Measurements from ENCODE around the gene COPG1. TPM values are rescaled to one million over a fixed set of nuclear protein-coding genes. Genes with fewer than 3 reads are reported as not detected.

The COPG1 gene
- total RNA-seq, 1 donor from 2014 or later: 267 TPM

DNA sequence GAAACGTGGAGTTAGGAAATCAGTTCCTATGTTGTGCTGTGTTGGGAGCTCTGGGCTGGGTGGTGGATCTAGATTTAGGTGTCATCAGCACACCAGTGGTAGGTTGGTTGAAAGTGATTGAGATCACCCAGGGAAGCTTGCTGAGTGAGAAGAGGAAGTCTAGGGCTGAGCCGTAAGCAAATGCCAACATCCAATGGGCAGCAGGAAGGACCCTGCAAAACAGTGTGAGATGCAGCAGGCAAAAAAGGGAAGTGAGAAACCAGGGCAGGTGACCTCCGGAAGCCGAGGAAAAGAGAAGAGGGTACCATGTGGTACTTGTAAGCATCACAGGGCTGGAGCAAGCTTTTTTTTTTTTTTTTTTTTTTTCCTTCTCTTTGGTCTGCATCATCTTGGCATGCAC, 15.9 kb upstream of the COPG1 start:
- H3K27ac ChIP-seq (ENCODE audit: low read depth, low read length): no peak overlapping the region
- no peak overlapping the region for H3K4me3 ChIP-seq (ENCODE audit: insufficient read depth, low read depth, low read length)
- Mint-ChIP-seq H3K4me3 (ENCODE audit: unreplicated experiment) (no peak overlapping the region), H3K4me1 (ENCODE audit: low read depth, unreplicated experiment) (peaks cover 15% of the 10 kb centered on the region), H3K27ac (ENCODE audit: unreplicated experiment) (no peak overlapping the region), H3K27me3 (ENCODE audit: low read depth, unreplicated experiment) (no peaks in the 10 kb centered on the region), H3K9me3 (ENCODE audit: unreplicated experiment) (no peaks in the 10 kb centered on the region), H3K36me3 (ENCODE audit: low read depth, unreplicated experiment) (no peaks in the 10 kb centered on the region)
- TF ChIP-seq EZH2 (IDR thresholded peaks at IDR 0.05; ENCODE audit: insufficient read depth, low read length): no peak
- H3K9ac ChIP-seq (ENCODE audit: low read length): no peak overlapping the region
- H2AFZ ChIP-seq (ENCODE audit: low read depth, low read length): no peak overlapping the region
- no peaks in the 10 kb centered on the region for H3K9me3 ChIP-seq (ENCODE audit: insufficient read depth, low read depth, low read length)
- peaks cover 20% of the 10 kb centered on the region for H3K4me1 ChIP-seq (ENCODE audit: insufficient read depth, low read length)
- H4K20me1 ChIP-seq (ENCODE audit: insufficient read depth, low read length): no peaks in the 10 kb centered on the region
- no peaks in the 10 kb centered on the region for H3K79me2 ChIP-seq (ENCODE audit: insufficient read depth, low read length)
- DNase-seq (ENCODE audit: low read depth): no peak
- H3K36me3 ChIP-seq (ENCODE audit: insufficient read depth, low read length): no peaks in the 10 kb centered on the region
- no peak for FAIRE-seq
- no peak overlapping the region for H3K4me2 ChIP-seq (ENCODE audit: low read length)
- H3K27me3 ChIP-seq (ENCODE audit: insufficient read depth, low read length): no peaks in the 10 kb centered on the region

DNA sequence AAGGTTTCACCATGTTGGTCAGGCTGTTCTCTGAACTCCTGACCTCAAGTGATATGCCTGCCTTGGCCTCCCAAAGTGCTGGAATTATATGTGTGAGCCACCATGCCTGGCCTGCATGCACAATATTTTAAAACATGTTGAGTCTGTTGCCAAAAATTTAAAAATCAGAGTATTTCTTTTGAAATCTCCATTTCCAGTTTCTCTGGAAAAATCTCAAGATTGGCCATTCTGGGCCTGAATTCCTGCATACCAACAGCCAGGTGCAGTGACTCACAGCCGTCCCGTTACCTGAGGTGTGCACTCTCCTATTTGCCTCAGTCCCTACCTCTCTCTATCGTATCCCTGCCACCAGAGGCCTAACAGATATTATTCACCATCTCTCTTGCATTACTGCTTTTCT, 15.0 kb upstream of the COPG1 start:
- Histone ChIP-seq H3K4me3 (ENCODE audit: insufficient read depth, low read depth, low read length) (no peak overlapping the region), H3K9ac (ENCODE audit: low read length) (no peak overlapping the region), H3K36me3 (ENCODE audit: insufficient read depth, low read length) (no peaks in the 10 kb centered on the region), H2AFZ (ENCODE audit: low read depth, low read length) (no peak overlapping the region), H3K27me3 (ENCODE audit: insufficient read depth, low read length) (no peaks in the 10 kb centered on the region), H3K4me1 (ENCODE audit: insufficient read depth, low read length) (peaks cover 10% of the 10 kb centered on the region), H4K20me1 (ENCODE audit: insufficient read depth, low read length) (no peaks in the 10 kb centered on the region), H3K4me2 (ENCODE audit: low read length) (no peak overlapping the region), H3K27ac (ENCODE audit: low read depth, low read length) (no peak overlapping the region), H3K9me3 (ENCODE audit: insufficient read depth, low read depth, low read length) (no peaks in the 10 kb centered on the region), H3K79me2 (ENCODE audit: insufficient read depth, low read length) (no peaks in the 10 kb centered on the region)
- Mint-ChIP-seq H3K27ac (ENCODE audit: unreplicated experiment) (no peak overlapping the region), H3K9me3 (ENCODE audit: unreplicated experiment) (no peaks in the 10 kb centered on the region), H3K36me3 (ENCODE audit: low read depth, unreplicated experiment) (no peaks in the 10 kb centered on the region), H3K4me1 (ENCODE audit: low read depth, unreplicated experiment) (peaks cover 9% of the 10 kb centered on the region), H3K27me3 (ENCODE audit: low read depth, unreplicated experiment) (no peaks in the 10 kb centered on the region), H3K4me3 (ENCODE audit: unreplicated experiment) (no peak overlapping the region)
- DNase-seq (ENCODE audit: low read depth): no peak
- TF ChIP-seq, protein P1, sequence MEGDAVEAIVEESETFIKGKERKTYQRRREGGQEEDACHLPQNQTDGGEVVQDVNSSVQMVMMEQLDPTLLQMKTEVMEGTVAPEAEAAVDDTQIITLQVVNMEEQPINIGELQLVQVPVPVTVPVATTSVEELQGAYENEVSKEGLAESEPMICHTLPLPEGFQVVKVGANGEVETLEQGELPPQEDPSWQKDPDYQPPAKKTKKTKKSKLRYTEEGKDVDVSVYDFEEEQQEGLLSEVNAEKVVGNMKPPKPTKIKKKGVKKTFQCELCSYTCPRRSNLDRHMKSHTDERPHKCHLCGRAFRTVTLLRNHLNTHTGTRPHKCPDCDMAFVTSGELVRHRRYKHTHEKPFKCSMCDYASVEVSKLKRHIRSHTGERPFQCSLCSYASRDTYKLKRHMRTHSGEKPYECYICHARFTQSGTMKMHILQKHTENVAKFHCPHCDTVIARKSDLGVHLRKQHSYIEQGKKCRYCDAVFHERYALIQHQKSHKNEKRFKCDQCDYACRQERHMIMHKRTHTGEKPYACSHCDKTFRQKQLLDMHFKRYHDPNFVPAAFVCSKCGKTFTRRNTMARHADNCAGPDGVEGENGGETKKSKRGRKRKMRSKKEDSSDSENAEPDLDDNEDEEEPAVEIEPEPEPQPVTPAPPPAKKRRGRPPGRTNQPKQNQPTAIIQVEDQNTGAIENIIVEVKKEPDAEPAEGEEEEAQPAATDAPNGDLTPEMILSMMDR (IDR thresholded peaks at IDR 0.05; ENCODE audit: insufficient read depth, low read depth, low read length): no peak
- no peak for TF ChIP-seq EZH2 (IDR thresholded peaks at IDR 0.05; ENCODE audit: insufficient read depth, low read length)
- FAIRE-seq: no peak

DNA sequence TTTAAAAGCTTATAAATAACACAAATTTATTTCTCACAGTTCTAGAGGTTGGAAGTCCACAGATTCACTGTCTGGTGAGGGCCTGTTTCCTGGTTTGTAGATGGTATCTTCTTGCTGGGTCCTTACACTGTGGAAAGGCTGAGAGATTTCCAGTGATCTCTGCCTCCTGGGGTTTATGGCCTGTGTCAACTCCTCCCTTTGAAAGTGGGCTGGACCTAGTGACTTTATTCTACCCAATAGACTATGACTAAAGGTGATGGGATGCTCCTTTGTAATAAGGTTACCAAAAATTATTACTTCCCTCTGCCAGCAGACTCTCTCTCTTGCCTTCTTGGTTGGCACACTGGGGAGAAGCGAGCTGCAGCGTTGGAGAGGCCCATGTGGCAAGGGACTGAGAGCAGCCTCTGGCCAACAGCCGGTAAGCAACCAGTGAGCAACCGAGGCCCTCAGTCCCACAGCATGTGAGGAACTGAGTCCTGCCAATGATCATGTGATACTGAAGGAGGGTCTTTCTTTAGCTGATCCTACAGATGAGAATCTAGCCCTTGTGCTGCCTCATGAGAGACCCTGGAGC, 14.0 kb upstream of the COPG1 start:
- H3K4me1 ChIP-seq (ENCODE audit: insufficient read depth, low read length): peaks cover 7% of the 10 kb centered on the region
- no peaks in the 10 kb centered on the region for H3K27me3 Mint-ChIP-seq (ENCODE audit: low read depth, unreplicated experiment)
- FAIRE-seq (no peak), DNase-seq (ENCODE audit: low read depth) (no peak)
- H3K27ac ChIP-seq (ENCODE audit: low read depth, low read length): no peak overlapping the region
- H3K9me3 ChIP-seq (ENCODE audit: insufficient read depth, low read depth, low read length): no peaks in the 10 kb centered on the region
- no peak overlapping the region for H2AFZ ChIP-seq (ENCODE audit: low read depth, low read length)
- H3K79me2 ChIP-seq (ENCODE audit: insufficient read depth, low read length): no peaks in the 10 kb centered on the region
- peaks cover 7% of the 10 kb centered on the region for H3K4me1 Mint-ChIP-seq (ENCODE audit: low read depth, unreplicated experiment)
- no peak overlapping the region for H3K4me3 ChIP-seq (ENCODE audit: insufficient read depth, low read depth, low read length)
- H3K27ac Mint-ChIP-seq (ENCODE audit: unreplicated experiment): no peak overlapping the region
- H3K4me3 Mint-ChIP-seq (ENCODE audit: unreplicated experiment): no peak overlapping the region
- no peaks in the 10 kb centered on the region for H3K36me3 Mint-ChIP-seq (ENCODE audit: low read depth, unreplicated experiment)
- H3K4me2 ChIP-seq (ENCODE audit: low read length): no peak overlapping the region
- no peaks in the 10 kb centered on the region for H3K9me3 Mint-ChIP-seq (ENCODE audit: unreplicated experiment)
- no peak overlapping the region for H3K9ac ChIP-seq (ENCODE audit: low read length)
- H3K36me3 ChIP-seq (ENCODE audit: insufficient read depth, low read length): no peaks in the 10 kb centered on the region
- H4K20me1 ChIP-seq (ENCODE audit: insufficient read depth, low read length): no peaks in the 10 kb centered on the region
- TF ChIP-seq, protein P1 (IDR thresholded peaks at IDR 0.05; ENCODE audit: insufficient read depth, low read depth, low read length): no peak
- TF ChIP-seq EZH2 (IDR thresholded peaks at IDR 0.05; ENCODE audit: insufficient read depth, low read length): no peak
- H3K27me3 ChIP-seq (ENCODE audit: insufficient read depth, low read length): no peaks in the 10 kb centered on the region

Measured in astrocyte (in vitro differentiated cells and primary cell).